Stomach (tissue), 9 donors: ENCODE results near the gene AQP2. TPM values are rescaled to one million over a fixed set of nuclear protein-coding genes. Genes with fewer than 3 reads are reported as not detected.

Experiments used
- DNase-seq, 2 donors: peaks; one replicate each; pipeline versions ENCODE4 v3.0.0 to v3.0.0-alpha.2; 2013 to 2019
- H3K27ac ChIP-seq, 5 donors: fragments of 200-600 bp in 4 of 5; sonication (generic) in 4 of 5; one replicate each; pipeline ENCODE4 v1.5.1; 2013 to 2019; ENCODE audit warnings: mild to moderate bottlenecking in 1 of 5, moderate library complexity in 1 of 5
- H3K27me3 ChIP-seq, 3 donors: fragments of 200-600 bp; sonication (generic); one replicate each; pipeline ENCODE4 v1.5.1; 2017 to 2019; ENCODE audit warnings: mixed run types in 1 of 3
- H3K36me3 ChIP-seq, 4 donors: fragments of 200-600 bp; sonication (generic); 1 replicate in 3 of 4; 2 replicates in 1 of 4; pipeline ENCODE4 v1.5.1; 2016 to 2019
- H3K4me1 ChIP-seq, 4 donors: fragments of 200-600 bp; sonication (generic); one replicate each; pipeline ENCODE4 v1.5.1; 2016 to 2019
- H3K4me3 ChIP-seq, 4 donors: fragments of 200-600 bp; sonication (generic) in 3 of 4; one replicate each; pipeline ENCODE4 v1.5.1; 2016 to 2019; ENCODE audit warnings: mild to moderate bottlenecking in 1 of 4
- H3K9me3 ChIP-seq, 4 donors: fragments of 200-600 bp; sonication (generic); one replicate each; pipeline ENCODE4 v1.5.1; 2016 to 2019
- CTCF ChIP-seq, 7 experiments: fragments of 450-650 bp in 4 of 7; fragments of 200-600 bp in 3 of 7; sonication (generic) in 3 of 7; IDR thresholded peaks; one replicate each; pipeline ENCODE4 v1.5.1; 2016 to 2019; ENCODE audit warnings: antibody characterized with exemption in 7 of 7, control low read depth in 2 of 7, mild to moderate bottlenecking in 1 of 7
- EP300 ChIP-seq: sonication (generic); formaldehyde crosslinking; IDR thresholded peaks from one replicate; pipeline ENCODE4 v1.6.1; 2017; ENCODE audit warnings: antibody characterized with exemption
- POLR2A ChIP-seq, 4 donors: fragments of 450-650 bp; IDR thresholded peaks; one replicate each; pipeline ENCODE4 v1.6.1; 2016; ENCODE audit warnings: antibody characterized with exemption in 4 of 4, control low read depth in 2 of 4, mild to moderate bottlenecking in 1 of 4, moderate library complexity in 1 of 4
- POLR2AphosphoS5 ChIP-seq, 3 donors: sonication (generic); formaldehyde crosslinking; IDR thresholded peaks; one replicate each; pipeline ENCODE4 v1.6.1; 2016; ENCODE audit warnings: antibody characterized with exemption in 3 of 3
- WGBS, 5 donors: extraction: QIAGEN DNeasy Blood & Tissue Kit in 3 of 5; methylation state at CpG; one replicate each; pipeline versions ENCODE4 v1.1.5 to v1.1.7; 2013 to 2018; 5-methylcytosine and 5-hydroxymethylcytosine counted together
- intact Hi-C: fragments of 100-400 bp; cut with DNase I; formaldehyde crosslinking; loops from one replicate; pipeline ENCODE4 v1.15.1; 2023; ENCODE audit warnings: low total_unique reads
- polyA plus RNA-seq, 3 donors: library from polyadenylated mRNA; stranded (reverse); fragments of 200-250 nt; gene quantifications; one replicate each; pipeline ENCODE4 v1.2.3, GENCODE V29; 2013
- total RNA-seq, 5 donors: library from RNA; depleted of rRNA; stranded (reverse); fragments of >200 nt; gene quantifications; one replicate each; pipeline versions ENCODE4 v1.1.0 to v1.2.3, GENCODE V29; 2014 to 2016
- donor health status: healthy with polysubstance abuse.
- donor health status: Bipolar disorder and iron deficiency.
- donor health status: healthy.

AQP2 gene
- total and polyA plus RNA-seq, 8 donors: 0.92 TPM; not detected in 7

DNA sequence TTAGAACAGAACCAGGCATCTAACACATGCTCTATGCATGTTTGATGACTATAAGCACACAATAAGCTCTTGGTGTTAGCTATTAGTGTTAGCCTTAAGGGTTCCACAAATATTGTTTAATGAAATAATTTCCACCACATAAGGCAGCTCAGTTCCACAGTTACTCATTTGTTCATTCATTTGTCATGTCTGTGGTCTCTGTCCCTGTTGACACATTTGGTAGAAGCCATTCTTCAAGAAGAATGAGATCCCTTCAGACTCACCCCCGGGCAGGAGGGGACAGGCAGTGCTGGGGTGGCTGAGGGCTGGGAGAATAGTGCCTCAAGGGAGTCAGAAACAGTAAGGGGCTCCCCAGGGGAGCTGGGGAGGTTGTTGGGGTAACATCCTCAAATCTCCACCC is 43.2 kb upstream of the AQP2 start:
- TF ChIP-seq POLR2A (IDR thresholded peaks at IDR 0.05): no peak
- TF ChIP-seq POLR2AphosphoS5 (IDR thresholded peaks at IDR 0.05): no peak
- TF ChIP-seq EP300: no peak
- no peak for TF ChIP-seq CTCF (IDR thresholded peaks at IDR 0.05)
- Histone ChIP-seq H3K27me3 (peaks cover 0 to 26% (median 7%) of the 10 kb centered on the region in 3 donors), H3K36me3 (no peaks in the 10 kb centered on the region), H3K4me3 (no peak overlapping the region), H3K4me1 (peaks cover 0 to 14% (median 9%) of the 10 kb centered on the region in 4 donors), H3K9me3 (no peaks in the 10 kb centered on the region), H3K27ac (no peak overlapping the region)
- DNase-seq: no peak
- 72 to 87% (median 85%) methylated on average over 1 of the region's 1 CpG for WGBS, 5 donors
- intact Hi-C loops: no loop called here

DNA sequence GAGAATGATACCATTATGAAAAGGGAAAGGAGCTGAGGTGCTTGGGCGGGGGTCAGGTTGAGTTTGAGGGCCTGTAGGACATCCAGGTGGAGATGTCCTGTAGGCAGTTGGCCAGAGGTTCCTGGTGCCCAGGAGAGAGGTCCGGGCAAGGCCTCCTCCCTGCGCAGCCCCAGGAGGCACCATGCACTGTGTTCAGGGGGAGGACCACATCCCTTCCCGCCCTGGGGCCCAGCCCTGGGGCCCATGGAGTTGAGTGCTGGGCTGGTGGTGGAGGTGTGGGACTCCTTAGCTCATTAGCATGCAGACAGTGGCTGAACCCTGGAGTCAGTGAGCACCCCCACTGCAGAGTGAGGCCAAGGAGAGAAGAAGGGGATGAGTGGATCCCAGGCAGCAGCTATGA is 41.2 kb upstream of the AQP2 start:
- H3K27ac ChIP-seq: no peak overlapping the region
- peaks cover 0 to 1% (median under 1%) of the 10 kb centered on the region in 4 donors for H3K4me1 ChIP-seq
- H3K9me3 ChIP-seq: no peaks in the 10 kb centered on the region
- no peak for TF ChIP-seq CTCF (IDR thresholded peaks at IDR 0.05)
- TF ChIP-seq POLR2A (IDR thresholded peaks at IDR 0.05): no peak
- no peak for TF ChIP-seq EP300
- no peak for TF ChIP-seq POLR2AphosphoS5 (IDR thresholded peaks at IDR 0.05)
- no peak for DNase-seq
- H3K4me3 ChIP-seq: no peak overlapping the region
- 72 to 91% (median 88%) methylated on average over 4 of the region's 4 CpGs for WGBS, 5 donors
- peaks cover 0 to 6% (median 0%) of the 10 kb centered on the region in 3 donors for H3K27me3 ChIP-seq
- H3K36me3 ChIP-seq: no peaks in the 10 kb centered on the region
- intact Hi-C loops: no loop called here

- H3K4me1 ChIP-seq: no peaks in the 10 kb centered on the region
- DNase-seq: peak; percentile 77 to 81
- H3K4me3 ChIP-seq: no peak overlapping the region
- H3K27me3 ChIP-seq: peaks cover 0 to 2% (median 0%) of the 10 kb centered on the region in 3 donors
- H3K9me3 ChIP-seq: no peaks in the 10 kb centered on the region
- 38 to 65% (median 44%) methylated on average over 16 of the region's 16 CpGs for WGBS, 5 donors
- TF ChIP-seq EP300: no peak
- no peak for TF ChIP-seq CTCF (IDR thresholded peaks at IDR 0.05)
- no peak for TF ChIP-seq POLR2A (IDR thresholded peaks at IDR 0.05)
- no peak for TF ChIP-seq POLR2AphosphoS5 (IDR thresholded peaks at IDR 0.05)
- no peaks in the 10 kb centered on the region for H3K36me3 ChIP-seq
- H3K27ac ChIP-seq: no peak overlapping the region
- intact Hi-C loops: no loop called here
Measured at GRCh38 chr12:49909826-49910225, 40.7 kb upstream of the AQP2 start.

DNA sequence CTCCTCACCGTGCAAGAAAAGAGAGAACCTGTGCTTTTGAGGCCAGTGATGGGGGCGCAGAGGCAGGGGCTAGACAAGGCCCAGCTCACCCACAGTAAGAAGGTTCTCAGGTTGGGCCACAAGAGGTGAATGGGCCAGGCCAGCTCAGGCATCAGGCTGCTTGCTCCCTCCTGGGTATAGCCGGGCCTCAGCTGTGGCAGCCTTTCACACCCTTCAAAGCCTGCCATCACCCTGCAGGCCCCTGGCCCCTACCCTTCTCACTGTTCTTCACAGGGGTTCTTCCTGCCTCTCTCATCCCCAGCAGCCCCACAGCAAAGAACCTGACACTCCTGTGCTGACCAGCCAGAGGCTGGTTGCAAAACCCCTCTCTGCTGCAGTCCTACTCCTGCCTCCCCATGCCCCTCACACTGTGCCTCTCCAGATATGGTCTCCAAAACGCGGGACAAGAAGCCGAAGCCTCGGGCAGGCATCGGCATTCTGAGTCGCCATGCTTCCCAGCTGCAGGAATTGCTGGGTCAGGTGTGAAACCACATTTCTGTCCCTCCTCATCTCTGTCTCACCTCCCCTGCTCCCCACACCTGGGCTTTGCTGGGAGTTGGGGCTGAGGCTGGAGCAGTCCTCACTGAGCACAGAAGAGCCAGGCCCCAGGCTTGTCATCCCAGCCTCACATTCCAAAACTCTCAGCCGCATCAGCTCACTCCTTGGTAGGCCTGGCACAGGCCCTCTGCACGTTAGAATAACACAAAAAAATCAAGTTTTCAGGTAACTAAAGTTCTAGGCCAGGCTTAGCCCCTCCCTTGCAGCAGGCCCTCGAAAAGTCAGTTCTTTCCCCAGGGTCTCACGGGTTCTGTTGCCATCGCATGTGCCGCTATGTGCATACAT is 40.0 kb upstream of the AQP2 start:
- no peaks in the 10 kb centered on the region for H3K36me3 ChIP-seq

More for the DNA sequence above, 40.0 kb upstream of the AQP2 start:
- no peaks in the 10 kb centered on the region for H3K27me3 ChIP-seq
- intact Hi-C loops: no loop called here
- 88 to 97% (median 94%) methylated on average over 15 of the region's 15 CpGs for WGBS, 5 donors
- no peak overlapping the region for H3K27ac ChIP-seq
- H3K4me3 ChIP-seq: no peak overlapping the region
- no peak for DNase-seq
- H3K4me1 ChIP-seq: no peaks in the 10 kb centered on the region
- no peaks in the 10 kb centered on the region for H3K9me3 ChIP-seq
- TF ChIP-seq CTCF (IDR thresholded peaks at IDR 0.05): no peak
- TF ChIP-seq EP300: no peak
- no peak for TF ChIP-seq POLR2AphosphoS5 (IDR thresholded peaks at IDR 0.05)
- TF ChIP-seq POLR2A (IDR thresholded peaks at IDR 0.05): no peak
